HL-60/S4 treated with retinoic acid at 250 ng/mL for 4 days and 3 days (cell line): ENCODE data around the gene TGFBR3.

Experiments
- in situ Hi-C: fragments of 300-500 bp; cut with MboI; formaldehyde crosslinking; loops from 2 replicates; pipeline ENCODE4 v1.7.0; 2022; ENCODE audit warnings: low sequenced_read_pairs

Gene TGFBR3

GRCh38 chr1:91718877-91719276, 167.1 kb downstream of the TGFBR3 start:
- in situ Hi-C loops: no loop called here

- in situ Hi-C loops: no loop called here
Observed at GRCh38 chr1:91718368-91718767, 167.6 kb downstream of the TGFBR3 start.

GRCh38 chr1:91717839-91718238, 168.1 kb downstream of the TGFBR3 start:
- in situ Hi-C loops: no loop called here

GRCh38 chr1:91716339-91716738, 169.6 kb downstream of the TGFBR3 start:
- in situ Hi-C loops: no loop called here

GRCh38 chr1:91715416-91716000, 170.4 kb downstream of the TGFBR3 start:
- in situ Hi-C loops: no loop called here

- in situ Hi-C loops: no loop called here
Observed at GRCh38 chr1:91714867-91715381, 171.0 kb downstream of the TGFBR3 start.

GRCh38 chr1:91712981-91713841, 172.7 kb downstream of the TGFBR3 start:
- in situ Hi-C loops: no loop called here

- in situ Hi-C loops: no loop called here
Observed at GRCh38 chr1:91712393-91712792, 173.6 kb downstream of the TGFBR3 start.

- in situ Hi-C loops: no loop called here
Observed at GRCh38 chr1:91711504-91712247, 174.3 kb downstream of the TGFBR3 start.

- in situ Hi-C loops: no loop called here
Observed at GRCh38 chr1:91710261-91710660, 175.7 kb downstream of the TGFBR3 start.

- in situ Hi-C loops: no loop called here
Observed at GRCh38 chr1:91708691-91709090, 177.3 kb downstream of the TGFBR3 start.

GRCh38 chr1:91707890-91708218, 178.1 kb downstream of the TGFBR3 start:
- in situ Hi-C loops: no loop called here

GRCh38 chr1:91707114-91707889, 178.6 kb downstream of the TGFBR3 start:
- in situ Hi-C loops: no loop called here

- in situ Hi-C loops: no loop called here
Observed at GRCh38 chr1:91706140-91706957, 179.6 kb downstream of the TGFBR3 start.

- in situ Hi-C loops: no loop called here
Observed at GRCh38 chr1:91704746-91705145, 181.2 kb downstream of the TGFBR3 start.

- in situ Hi-C loops: no loop called here
Observed at GRCh38 chr1:91703095-91703494, 182.9 kb downstream of the TGFBR3 start.

- in situ Hi-C loops: no loop called here
Observed at GRCh38 chr1:91701472-91701869, 184.5 kb downstream of the TGFBR3 start.

- in situ Hi-C loops: no loop called here
Observed at GRCh38 chr1:91700771-91701471, 185.0 kb downstream of the TGFBR3 start.

GRCh38 chr1:91700332-91700731, 185.6 kb downstream of the TGFBR3 start:
- in situ Hi-C loops: no loop called here
